CD14-positive monocyte (primary cell): ENCODE results near the gene GP1BA. TPM values are rescaled to one million over a fixed set of nuclear protein-coding genes. Genes with fewer than 3 reads are reported as not detected.

Experiments
- DNase-seq, 3 donors: peaks; one replicate each; pipeline ENCODE4 v3.0.0-alpha.2; 2011 to 2022
- H2AFZ ChIP-seq: 2 replicates; pipeline ENCODE4 v1.6.0; 2012; ENCODE audit warnings: mild to moderate bottlenecking, low read depth, low read length, inconsistent platforms; ENCODE audit not compliant: insufficient read depth, poor library complexity, severe bottlenecking
- H3K27ac ChIP-seq, 2 donors: 1 replicate in 1 of 2; 2 replicates in 1 of 2; pipeline ENCODE4 v1.5.1; 2012 to 2013; ENCODE audit warnings: low read length in 2 of 2, control low read depth in 1 of 2, inconsistent platforms in 1 of 2, low read depth in 1 of 2, mild to moderate bottlenecking in 1 of 2
- H3K27me3 ChIP-seq, 2 donors: one replicate each; pipeline versions ENCODE4 v1.6.0 to v1.6.1; 2011 to 2013; ENCODE audit warnings: low read length in 2 of 2; ENCODE audit not compliant: control insufficient read depth in 2 of 2, insufficient read depth in 2 of 2
- H3K36me3 ChIP-seq, 2 donors: replicated peaks in 1 of 2; 1 replicate in 1 of 2; 2 replicates in 1 of 2; pipeline versions ENCODE4 v1.5.1 to v1.6.1; 2012 to 2013; ENCODE audit warnings: low read length in 2 of 2, control low read depth in 1 of 2, inconsistent platforms in 1 of 2, mild to moderate bottlenecking in 1 of 2; ENCODE audit not compliant: insufficient read depth in 2 of 2, control insufficient read depth in 1 of 2
- H3K4me1 ChIP-seq, 2 donors: 1 replicate in 1 of 2; 2 replicates in 1 of 2; pipeline versions ENCODE4 v1.5.1 to v1.6.1; 2012 to 2013; ENCODE audit warnings: low read length in 2 of 2, control low read depth in 1 of 2, inconsistent platforms in 1 of 2, mild to moderate bottlenecking in 1 of 2, moderate library complexity in 1 of 2; ENCODE audit not compliant: insufficient read depth in 2 of 2, control insufficient read depth in 1 of 2
- H3K4me2 ChIP-seq: replicated peaks from 2 replicates; pipeline ENCODE3; 2012; ENCODE audit warnings: low read length, moderate library complexity, mild to moderate bottlenecking; ENCODE audit not compliant: poor library complexity, severe bottlenecking; ENCODE audit errors: extremely low read depth
- H3K4me3 ChIP-seq, 3 experiments: fragments of 200-600 bp in 1 of 3; sonication (generic) in 1 of 3; replicated peaks in 1 of 3; 1 replicate in 2 of 3; 2 replicates in 1 of 3; pipeline ENCODE4 v1.5.1; 2011 to 2013; ENCODE audit warnings: low read length in 3 of 3, mild to moderate bottlenecking in 3 of 3, control low read depth in 2 of 3, low read depth in 2 of 3, inconsistent platforms in 1 of 3, moderate library complexity in 1 of 3
- H3K79me2 ChIP-seq: 2 replicates; pipeline ENCODE4 v1.6.0; 2012; ENCODE audit warnings: mild to moderate bottlenecking, control low read depth, inconsistent platforms, low read length, moderate library complexity; ENCODE audit not compliant: insufficient read depth
- H3K9ac ChIP-seq: 2 replicates; pipeline ENCODE4 v1.6.0; 2017; ENCODE audit warnings: low read length, mild to moderate bottlenecking; ENCODE audit not compliant: insufficient read depth, poor library complexity, severe bottlenecking
- H3K9me3 ChIP-seq, 2 donors: replicated peaks in 1 of 2; 1 replicate in 1 of 2; 2 replicates in 1 of 2; pipeline versions ENCODE4 v1.5.1 to v1.6.1; 2012 to 2013; ENCODE audit warnings: low read length in 2 of 2, control low read depth in 1 of 2; ENCODE audit not compliant: control insufficient read depth in 1 of 2, insufficient read depth in 1 of 2
- H4K20me1 ChIP-seq: 2 replicates; pipeline ENCODE4 v1.6.0; 2012; ENCODE audit warnings: mild to moderate bottlenecking, low read length, control low read depth, moderate library complexity; ENCODE audit not compliant: insufficient read depth
- H3K27ac Mint-ChIP-seq, 7 donors: one replicate each; pipeline ENCODE4 v1.8.0; 2020; ENCODE audit warnings: mild to moderate bottlenecking in 7 of 7, mixed read lengths in 7 of 7, moderate library complexity in 6 of 7, inconsistent platforms in 2 of 7
- H3K27me3 Mint-ChIP-seq, 3 donors: one replicate each; pipeline ENCODE4 v1.8.0; 2021 to 2022; ENCODE audit warnings: low read depth in 3 of 3, mild to moderate bottlenecking in 3 of 3, mixed read lengths in 3 of 3, moderate library complexity in 3 of 3, inconsistent platforms in 1 of 3
- H3K36me3 Mint-ChIP-seq, 2 donors: one replicate each; pipeline ENCODE4 v1.8.0; 2020; ENCODE audit warnings: mixed read lengths in 2 of 2, inconsistent platforms in 1 of 2, mild to moderate bottlenecking in 1 of 2
- H3K4me1 Mint-ChIP-seq: one replicate; pipeline ENCODE4 v1.8.0; 2020; ENCODE audit warnings: mild to moderate bottlenecking, mixed read lengths
- H3K4me3 Mint-ChIP-seq, 2 donors: one replicate each; pipeline ENCODE4 v1.8.0; 2020; ENCODE audit warnings: mild to moderate bottlenecking in 2 of 2, mixed read lengths in 2 of 2, moderate library complexity in 1 of 2
- H3K9me3 Mint-ChIP-seq, 7 donors: one replicate each; pipeline ENCODE4 v1.8.0; 2020 to 2022; ENCODE audit warnings: mixed read lengths in 7 of 7, mild to moderate bottlenecking in 6 of 7, moderate library complexity in 6 of 7, inconsistent platforms in 2 of 7
- CTCF ChIP-seq: fragments of 200-600 bp; IDR thresholded peaks from one replicate; pipeline ENCODE4 v1.8.0; 2022; ENCODE audit warnings: antibody characterized with exemption, mild to moderate bottlenecking
- WGBS: methylation state at CpG from one replicate; pipeline ENCODE4 v1.1.5; 2013; ENCODE audit warnings: missing lambda C conversion rate; ENCODE audit not compliant: insufficient coverage; 5-methylcytosine and 5-hydroxymethylcytosine counted together
- intact Hi-C, 2 donors: fragments of 100-400 bp; cut with micrococcal nuclease; formaldehyde crosslinking; loops; one replicate each; pipeline versions ENCODE4 v1.15.0 to v1.15.1; 2023
- polyA plus RNA-seq, 3 donors: library from polyadenylated mRNA; depleted of rRNA in 1 of 3; unstranded in 2 of 3; stranded (reverse) in 1 of 3; fragments of 300-500 nt in 2 of 3; fragments of >200 nt in 1 of 3; fragmentation: Illumina TruSeq in 2 of 3; gene quantifications; 1 replicate in 2 of 3; 2 replicates in 1 of 3; pipeline ENCODE4 v1.2.3, GENCODE V29; 2012 to 2021

The GP1BA gene
- polyA plus RNA-seq, 3 donors: 0.24 to 0.29 TPM; not detected in 1

- Histone ChIP-seq H4K20me1 (peaks cover 19% of the 10 kb centered on the region), H3K27me3 (no peaks in the 10 kb centered on the region), H2AFZ (peak overlapping the region; percentile 51), H3K4me1 (peaks cover 35 to 39% of the 10 kb centered on the region in 2 donors), H3K9ac (no peak overlapping the region), H3K36me3 (peaks cover 20 to 23% of the 10 kb centered on the region in 2 donors), H3K4me3 (peak overlapping the region in 1 of 3 experiments; percentile 31), H3K27ac (no peak overlapping the region), H3K79me2 (peaks cover 14% of the 10 kb centered on the region), H3K9me3 (no peaks in the 10 kb centered on the region), H3K4me2 (peak overlapping the region; percentile 55)
- Mint-ChIP-seq H3K4me3 (peak overlapping the region; percentile 41 to 77), H3K4me1 (peaks cover 46% of the 10 kb centered on the region), H3K27me3 (peaks cover 7 to 14% (median 11%) of the 10 kb centered on the region in 3 donors), H3K9me3 (no peaks in the 10 kb centered on the region), H3K36me3 (peaks cover 39 to 43% of the 10 kb centered on the region in 2 donors), H3K27ac (peak overlapping the region in 2 of 7 donors; percentile 66 to 81)
- no peak for DNase-seq
- no peak for TF ChIP-seq CTCF
- WGBS: 54% methylated on average over 9 of the region's 16 CpGs
- intact Hi-C loops: no loop called here
Measured at GRCh38 chr17:4933646-4934045, 1.6 kb downstream of the GP1BA start.

- peak; percentile 20 for TF ChIP-seq CTCF
- Histone ChIP-seq H3K27me3 (no peaks in the 10 kb centered on the region), H3K9me3 (no peaks in the 10 kb centered on the region), H2AFZ (peak overlapping the region; percentile 51), H3K4me2 (peak overlapping the region; percentile 55), H3K9ac (no peak overlapping the region), H3K27ac (no peak overlapping the region), H3K4me1 (peaks cover 43 to 46% of the 10 kb centered on the region in 2 donors), H4K20me1 (peaks cover 23% of the 10 kb centered on the region), H3K4me3 (peak overlapping the region in 1 of 3 experiments; percentile 31), H3K36me3 (peaks cover 20 to 23% of the 10 kb centered on the region in 2 donors), H3K79me2 (peaks cover 21% of the 10 kb centered on the region)
- Mint-ChIP-seq H3K4me1 (peaks cover 52% of the 10 kb centered on the region), H3K4me3 (peak overlapping the region; percentile 41 to 77), H3K9me3 (no peaks in the 10 kb centered on the region), H3K27ac (peak overlapping the region in 5 of 7 donors; percentile 11 to 81 (median 56)), H3K36me3 (peaks cover 40% of the 10 kb centered on the region in 2 donors), H3K27me3 (peaks cover 7 to 14% (median 8%) of the 10 kb centered on the region in 3 donors)
- WGBS: 10% methylated on average over 10 of the region's 14 CpGs
- intact Hi-C loops: no loop called here
- peak; percentile 39 to 76 (median 62) for DNase-seq
Measured at GRCh38 chr17:4934173-4934979, 2.3 kb downstream of the GP1BA start.
